Lung (tissue), 12 donors: ENCODE data around the gene BTNL2. TPM values are rescaled to one million over a fixed set of nuclear protein-coding genes. Genes with fewer than 3 reads are reported as not detected.
A peak's percentile ranks its signal among the peaks of the same experiment; 100 is the strongest.

Source experiments
- ATAC-seq: fragments of 200-7000 bp; cut with Tn5 transposase; one replicate; pipeline ENCODE4 v1.9.1; 2020; ENCODE audit warnings: moderate number of reproducible peaks; ENCODE audit not compliant: insufficient read depth, low FRiP score
- DNase-seq, 3 donors: peaks; one replicate each; pipeline ENCODE4 v3.0.0-alpha.2; 2013 to 2017
- H3K27ac ChIP-seq, 2 donors: one replicate each; pipeline ENCODE4 v1.5.1; 2013; ENCODE audit warnings: mild to moderate bottlenecking in 2 of 2, moderate library complexity in 2 of 2, control low read depth in 1 of 2, inconsistent platforms in 1 of 2, low read depth in 1 of 2, low read length in 1 of 2
- H3K27me3 ChIP-seq, 3 donors: one replicate each; pipeline ENCODE4 v1.5.1; 2013; ENCODE audit warnings: low read length in 2 of 3; ENCODE audit not compliant: control insufficient read depth in 3 of 3, insufficient read depth in 3 of 3
- H3K36me3 ChIP-seq, 4 donors: one replicate each; pipeline ENCODE4 v1.5.1; 2013; ENCODE audit warnings: low read length in 4 of 4, mild to moderate bottlenecking in 1 of 4, moderate library complexity in 1 of 4; ENCODE audit not compliant: control insufficient read depth in 4 of 4, insufficient read depth in 4 of 4
- H3K4me1 ChIP-seq, 5 donors: one replicate each; pipeline ENCODE4 v1.5.1; 2013; ENCODE audit warnings: low read length in 5 of 5, mild to moderate bottlenecking in 2 of 5, moderate library complexity in 1 of 5; ENCODE audit not compliant: control insufficient read depth in 5 of 5, insufficient read depth in 5 of 5
- H3K4me3 ChIP-seq: one replicate; pipeline ENCODE4 v1.5.1; 2013; ENCODE audit warnings: mild to moderate bottlenecking, control low read depth, moderate library complexity
- H3K9ac ChIP-seq, 2 donors: one replicate each; pipeline ENCODE4 v1.5.1; 2013; ENCODE audit warnings: low read length in 2 of 2, control low read depth in 1 of 2; ENCODE audit not compliant: insufficient read depth in 1 of 2
- H3K9me3 ChIP-seq, 4 donors: one replicate each; pipeline ENCODE4 v1.5.1; 2013; ENCODE audit warnings: low read length in 3 of 4, mild to moderate bottlenecking in 1 of 4, moderate library complexity in 1 of 4; ENCODE audit not compliant: control insufficient read depth in 4 of 4, insufficient read depth in 3 of 4
- WGBS, 2 donors: extraction: QIAGEN DNeasy Blood & Tissue Kit; methylation state at CpG; one replicate each; pipeline ENCODE4 v1.1.7; 2013; 5-methylcytosine and 5-hydroxymethylcytosine counted together
- polyA plus RNA-seq, 2 donors: library from polyadenylated mRNA; stranded (reverse); fragments of 200-250 nt; gene quantifications; one replicate each; pipeline ENCODE4 v1.2.1, GENCODE V29; 2013
- total RNA-seq, 2 donors: library from RNA; depleted of rRNA in 1 of 2; stranded (reverse); fragments of >200 nt in 1 of 2; gene quantifications; one replicate each; pipeline ENCODE4 v1.2.1, GENCODE V29; 2014 to 2021
- TF ChIP-seq, protein P1 (sequence below): IDR thresholded peaks from 2 replicates; pipeline ENCODE4 v1.5.1; 2012; ENCODE audit warnings: mild to moderate bottlenecking; ENCODE audit errors: control extremely low read depth, extremely low read depth
- donor health status: control.
- donor health status: control.
- donor health status: Bipolar disorder and iron deficiency.
- donor health status: healthy.
- donor health status: DM: yes; HTN: yes; CAD: no.

The BTNL2 gene
- total and polyA plus RNA-seq, 4 donors: not detected

DNA sequence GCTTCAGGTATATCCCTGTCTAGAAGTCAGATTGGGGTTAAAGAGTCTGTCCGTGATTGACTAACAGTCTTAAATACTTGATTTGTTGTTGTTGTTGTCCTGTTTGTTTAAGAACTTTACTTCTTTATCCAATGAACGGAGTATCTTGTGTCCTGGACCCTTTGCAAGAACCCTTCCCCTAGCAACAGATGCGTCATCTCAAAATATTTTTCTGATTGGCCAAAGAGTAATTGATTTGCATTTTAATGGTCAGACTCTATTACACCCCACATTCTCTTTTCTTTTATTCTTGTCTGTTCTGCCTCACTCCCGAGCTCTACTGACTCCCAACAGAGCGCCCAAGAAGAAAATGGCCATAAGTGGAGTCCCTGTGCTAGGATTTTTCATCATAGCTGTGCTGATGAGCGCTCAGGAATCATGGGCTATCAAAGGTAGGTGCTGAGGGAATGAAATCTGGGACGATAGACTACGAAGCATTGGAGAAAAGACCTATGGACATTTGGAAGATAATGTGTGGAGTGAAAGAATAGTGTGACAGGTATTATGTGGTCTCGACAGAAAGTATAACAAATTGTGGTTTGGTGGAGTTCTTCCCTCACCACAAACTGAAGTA is 32.7 kb upstream of the BTNL2 start, which contains the start of gene HLA-DRA:
Gene HLA-DRA, plus strand, starts transcription at position 286 of the 613 bp plus-strand sequence. Its CDS starts 64 bp downstream, at position 350.
- H3K9me3 ChIP-seq: no peaks in the 10 kb centered on the region
- WGBS, 2 donors: 9 to 11% methylated on average over 9 of the region's 9 CpGs
- ATAC-seq (peak; percentile 67), DNase-seq (peak in 2 of 3 donors; percentile 66 to 77)
- H3K36me3 ChIP-seq: peaks cover 0 to 7% (median 0%) of the 10 kb centered on the region in 4 donors
- H3K27ac ChIP-seq: peak within 1 kb of the TSS; percentile 41 to 97
- peaks cover 0 to 3% (median 0%) of the 10 kb centered on the region in 5 donors for H3K4me1 ChIP-seq
- TF ChIP-seq, protein P1, sequence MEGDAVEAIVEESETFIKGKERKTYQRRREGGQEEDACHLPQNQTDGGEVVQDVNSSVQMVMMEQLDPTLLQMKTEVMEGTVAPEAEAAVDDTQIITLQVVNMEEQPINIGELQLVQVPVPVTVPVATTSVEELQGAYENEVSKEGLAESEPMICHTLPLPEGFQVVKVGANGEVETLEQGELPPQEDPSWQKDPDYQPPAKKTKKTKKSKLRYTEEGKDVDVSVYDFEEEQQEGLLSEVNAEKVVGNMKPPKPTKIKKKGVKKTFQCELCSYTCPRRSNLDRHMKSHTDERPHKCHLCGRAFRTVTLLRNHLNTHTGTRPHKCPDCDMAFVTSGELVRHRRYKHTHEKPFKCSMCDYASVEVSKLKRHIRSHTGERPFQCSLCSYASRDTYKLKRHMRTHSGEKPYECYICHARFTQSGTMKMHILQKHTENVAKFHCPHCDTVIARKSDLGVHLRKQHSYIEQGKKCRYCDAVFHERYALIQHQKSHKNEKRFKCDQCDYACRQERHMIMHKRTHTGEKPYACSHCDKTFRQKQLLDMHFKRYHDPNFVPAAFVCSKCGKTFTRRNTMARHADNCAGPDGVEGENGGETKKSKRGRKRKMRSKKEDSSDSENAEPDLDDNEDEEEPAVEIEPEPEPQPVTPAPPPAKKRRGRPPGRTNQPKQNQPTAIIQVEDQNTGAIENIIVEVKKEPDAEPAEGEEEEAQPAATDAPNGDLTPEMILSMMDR: no peak
- no peak within 1 kb of the TSS for H3K9ac ChIP-seq
- H3K4me3 ChIP-seq: peak within 1 kb of the TSS; percentile 58
- H3K27me3 ChIP-seq: peaks cover 0 to 9% (median 0%) of the 10 kb centered on the region in 3 donors

GRCh38 chr6:32439139-32439538 is 32.2 kb upstream of the BTNL2 start:
- H3K27ac ChIP-seq: peak overlapping the region in 1 of 2 donors; percentile 53
- H3K9ac ChIP-seq: no peak overlapping the region
- H3K27me3 ChIP-seq: peaks cover 0 to 10% (median 0%) of the 10 kb centered on the region in 3 donors
- peaks cover 0 to 3% (median 0%) of the 10 kb centered on the region in 5 donors for H3K4me1 ChIP-seq
- ATAC-seq (no peak), DNase-seq (no peak)
- H3K9me3 ChIP-seq: no peaks in the 10 kb centered on the region
- H3K4me3 ChIP-seq: no peak overlapping the region
- TF ChIP-seq, protein P1: no peak
- 58 to 65% methylated on average over 1 of the region's 1 CpG for WGBS, 2 donors
- peaks cover 0 to 7% (median 0%) of the 10 kb centered on the region in 4 donors for H3K36me3 ChIP-seq

DNA sequence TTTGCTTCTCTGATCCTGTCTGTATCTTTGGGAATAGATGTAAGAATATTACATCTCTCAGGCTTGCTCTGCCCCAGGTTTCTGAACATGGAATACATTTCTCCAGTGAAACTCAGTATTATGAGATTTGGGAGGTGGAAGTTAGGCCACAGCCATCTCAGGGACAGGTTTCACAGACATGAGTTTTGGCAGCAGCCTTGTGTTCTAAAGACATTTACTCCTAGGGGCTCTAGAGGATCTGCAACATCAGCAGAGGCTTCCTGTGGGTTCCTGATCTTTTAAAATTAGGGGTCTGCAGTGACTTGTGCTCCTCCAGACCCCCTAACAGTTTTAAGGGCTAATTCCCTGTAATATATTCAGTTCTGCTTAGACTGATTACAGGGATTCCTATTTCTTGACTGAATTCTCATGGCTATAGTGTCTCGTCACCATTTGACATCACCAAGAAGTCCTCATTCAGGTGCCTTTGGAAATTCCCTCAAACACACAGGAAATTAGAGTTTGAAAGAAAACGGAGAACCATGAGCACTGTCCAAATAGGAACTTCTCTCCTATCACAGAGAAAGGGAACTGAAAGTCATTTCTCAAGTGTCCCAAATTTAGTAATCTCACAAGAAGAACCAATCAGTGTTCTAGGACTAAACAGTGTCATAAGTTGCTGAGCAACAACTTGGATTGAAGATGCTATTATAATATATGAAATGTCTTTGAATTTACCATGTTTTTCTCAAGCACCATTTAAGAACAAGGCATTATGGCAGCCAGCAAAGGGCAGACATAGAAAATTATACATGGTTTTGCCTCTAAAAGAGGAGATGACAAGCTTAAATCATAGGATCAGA is 30.2 kb upstream of the BTNL2 start:
- DNase-seq (peak in 1 of 3 donors; percentile 13), ATAC-seq (peak; percentile 48)
- no peak overlapping the region for H3K9ac ChIP-seq
- TF ChIP-seq, protein P1: no peak
- peaks cover 0 to 10% (median 0%) of the 10 kb centered on the region in 3 donors for H3K27me3 ChIP-seq
- 21 to 27% methylated on average over 2 of the region's 2 CpGs for WGBS, 2 donors
- H3K4me3 ChIP-seq: no peak overlapping the region
- H3K9me3 ChIP-seq: no peaks in the 10 kb centered on the region
- peaks cover 0 to 1% (median 0%) of the 10 kb centered on the region in 5 donors for H3K4me1 ChIP-seq
- H3K36me3 ChIP-seq: no peaks in the 10 kb centered on the region
- H3K27ac ChIP-seq: peak overlapping the region in 1 of 2 donors; percentile 84
